ENCODE measurements around the gene GPR39. TPM values are rescaled to one million over a fixed set of nuclear protein-coding genes. Genes with fewer than 3 reads are reported as not detected.
A peak's percentile ranks its signal among the peaks of the same experiment; 100 is the strongest.

The GPR39 gene
- total and polyA plus RNA-seq, 8 donors, result 3.9 to 24.4 (median 4.6) TPM

DNA sequence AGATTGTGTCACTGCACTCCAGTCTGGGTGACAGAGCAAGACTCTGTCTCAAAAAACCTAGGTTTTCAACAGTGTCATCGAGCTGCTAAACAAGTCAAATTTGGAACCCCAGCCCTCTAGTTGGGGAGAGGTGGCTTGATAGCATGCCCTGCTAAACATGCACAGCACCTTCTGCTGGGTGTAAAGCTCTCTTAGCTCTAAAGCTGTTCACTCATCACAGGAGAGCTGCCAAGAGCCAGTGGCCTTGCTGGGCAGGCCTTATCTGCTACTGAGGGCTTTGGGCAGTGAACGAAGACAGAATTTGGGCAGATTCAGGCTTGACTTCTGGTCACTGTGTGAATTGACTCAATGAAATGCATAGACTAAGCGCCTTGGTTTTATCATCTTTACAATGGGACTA is 152.1 kb downstream of the GPR39 start:
- Histone ChIP-seq H3K27me3 (no peaks in the 10 kb centered on the region), H3K4me1 (no peaks in the 10 kb centered on the region), H3K27ac (no peak overlapping the region), H3K36me3 (no peaks in the 10 kb centered on the region), H3K9me3 (no peaks in the 10 kb centered on the region), H3K4me3 (no peak overlapping the region)
- TF ChIP-seq, protein P1, sequence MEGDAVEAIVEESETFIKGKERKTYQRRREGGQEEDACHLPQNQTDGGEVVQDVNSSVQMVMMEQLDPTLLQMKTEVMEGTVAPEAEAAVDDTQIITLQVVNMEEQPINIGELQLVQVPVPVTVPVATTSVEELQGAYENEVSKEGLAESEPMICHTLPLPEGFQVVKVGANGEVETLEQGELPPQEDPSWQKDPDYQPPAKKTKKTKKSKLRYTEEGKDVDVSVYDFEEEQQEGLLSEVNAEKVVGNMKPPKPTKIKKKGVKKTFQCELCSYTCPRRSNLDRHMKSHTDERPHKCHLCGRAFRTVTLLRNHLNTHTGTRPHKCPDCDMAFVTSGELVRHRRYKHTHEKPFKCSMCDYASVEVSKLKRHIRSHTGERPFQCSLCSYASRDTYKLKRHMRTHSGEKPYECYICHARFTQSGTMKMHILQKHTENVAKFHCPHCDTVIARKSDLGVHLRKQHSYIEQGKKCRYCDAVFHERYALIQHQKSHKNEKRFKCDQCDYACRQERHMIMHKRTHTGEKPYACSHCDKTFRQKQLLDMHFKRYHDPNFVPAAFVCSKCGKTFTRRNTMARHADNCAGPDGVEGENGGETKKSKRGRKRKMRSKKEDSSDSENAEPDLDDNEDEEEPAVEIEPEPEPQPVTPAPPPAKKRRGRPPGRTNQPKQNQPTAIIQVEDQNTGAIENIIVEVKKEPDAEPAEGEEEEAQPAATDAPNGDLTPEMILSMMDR (IDR thresholded peaks at IDR 0.05), result no peak
- ATAC-seq (no peak), DNase-seq (no peak)
- intact Hi-C loops (cut with DNase I), result no loop called here

GRCh38 chr2:132573444-132574007 is 156.9 kb downstream of the GPR39 start:
- H3K4me3 ChIP-seq, result no peak overlapping the region
- no peaks in the 10 kb centered on the region for H3K27me3 ChIP-seq
- no peaks in the 10 kb centered on the region for H3K4me1 ChIP-seq
- intact Hi-C loops (cut with DNase I), result no loop called here
- no peaks in the 10 kb centered on the region for H3K36me3 ChIP-seq
- TF ChIP-seq, protein P1 (IDR thresholded peaks at IDR 0.05), result no peak
- H3K27ac ChIP-seq, result no peak overlapping the region
- DNase-seq (no peak), ATAC-seq (no peak)
- H3K9me3 ChIP-seq, result no peaks in the 10 kb centered on the region

DNA sequence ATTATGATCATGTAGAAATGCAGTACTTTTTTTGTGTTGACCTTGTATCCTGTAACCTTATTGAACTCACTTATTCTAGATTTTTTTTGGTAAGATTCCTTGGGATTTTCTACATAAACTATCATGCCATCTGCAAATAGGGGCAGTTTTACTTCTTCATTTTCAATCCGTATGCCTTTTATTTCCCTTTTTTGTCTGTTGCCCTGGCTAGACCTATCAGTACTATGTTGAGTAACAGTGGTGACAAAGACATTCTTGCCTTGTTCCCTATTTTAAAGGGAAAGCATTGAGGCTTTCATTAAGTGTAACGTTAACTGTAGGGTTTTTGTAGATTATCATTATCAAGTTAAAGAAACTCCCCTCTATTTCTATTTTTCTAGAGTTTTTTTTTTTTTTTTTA is 161.1 kb downstream of the GPR39 start:
- intact Hi-C loops (cut with DNase I), result no loop called here

GRCh38 chr2:132581591-132581990 is 165.0 kb downstream of the GPR39 start:
- Histone ChIP-seq H3K36me3 (no peaks in the 10 kb centered on the region), H3K9me3 (no peaks in the 10 kb centered on the region), H3K4me3 (no peak overlapping the region), H3K4me1 (no peaks in the 10 kb centered on the region), H3K27me3 (no peaks in the 10 kb centered on the region), H3K27ac (no peak overlapping the region)
- DNase-seq (no peak), ATAC-seq (no peak)
- TF ChIP-seq, protein P1 (IDR thresholded peaks at IDR 0.05), result no peak
- intact Hi-C loops (cut with DNase I), result no loop called here

More for the DNA sequence above, 161.1 kb downstream of the GPR39 start:
- H3K27ac ChIP-seq, result no peak overlapping the region
- ATAC-seq (peak; percentile 16), DNase-seq (no peak)
- H3K9me3 ChIP-seq, result no peaks in the 10 kb centered on the region
- no peaks in the 10 kb centered on the region for H3K27me3 ChIP-seq
- H3K4me3 ChIP-seq, result no peak overlapping the region
- no peaks in the 10 kb centered on the region for H3K4me1 ChIP-seq
- TF ChIP-seq, protein P1 (IDR thresholded peaks at IDR 0.05), result no peak
- H3K36me3 ChIP-seq, result no peaks in the 10 kb centered on the region

DNA sequence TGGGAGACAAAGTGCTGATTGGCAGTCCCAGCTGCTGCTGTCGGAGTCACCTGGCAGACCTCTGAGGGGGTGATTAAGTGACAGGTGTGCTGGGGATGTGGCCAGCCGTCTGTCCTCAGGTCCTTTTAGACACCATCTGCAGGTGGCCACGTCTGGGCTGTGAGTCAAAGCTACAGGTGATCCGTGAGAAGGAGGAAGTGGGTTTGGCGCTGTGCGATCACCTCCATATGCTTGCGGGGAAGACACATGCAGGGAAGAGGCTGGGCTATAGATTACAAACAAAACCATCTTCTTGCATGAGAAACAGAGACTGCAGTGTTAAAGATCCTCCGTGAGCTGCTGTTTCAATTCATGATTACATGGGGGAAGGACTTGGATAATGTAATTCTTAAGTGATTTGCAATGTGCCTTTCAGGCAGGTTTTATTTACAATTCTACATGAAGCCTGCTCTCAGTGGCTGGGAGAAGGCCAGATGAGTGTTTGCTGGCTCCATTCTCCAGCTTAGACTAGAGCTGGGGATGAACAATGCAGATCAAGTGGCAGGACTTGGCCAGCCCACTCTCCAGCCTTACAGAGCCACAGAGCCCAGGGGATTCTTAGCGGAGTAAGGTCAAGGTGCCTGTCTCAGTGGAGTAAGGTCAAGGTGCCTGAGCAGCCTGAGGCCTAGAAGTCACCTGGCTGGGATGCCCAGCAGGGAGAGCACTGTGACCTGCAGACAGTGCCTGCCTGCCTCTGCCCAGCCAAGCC is 165.6 kb downstream of the GPR39 start:
- no peaks in the 10 kb centered on the region for H3K4me1 ChIP-seq
- TF ChIP-seq, protein P1 (IDR thresholded peaks at IDR 0.05), result no peak
- no peak overlapping the region for H3K27ac ChIP-seq
- peak; percentile 93 for ATAC-seq
- DNase-seq, result peak in 3 of 4 donors; percentile 9 to 55 (median 51)
- intact Hi-C loops (cut with DNase I), result no loop called here
- H3K36me3 ChIP-seq, result no peaks in the 10 kb centered on the region
- H3K4me3 ChIP-seq, result no peak overlapping the region
- no peaks in the 10 kb centered on the region for H3K9me3 ChIP-seq
- no peaks in the 10 kb centered on the region for H3K27me3 ChIP-seq

All from left lung (tissue), 10 donors.